ENCODE measurements around the gene NCOA3.

NCOA3 gene

DNA sequence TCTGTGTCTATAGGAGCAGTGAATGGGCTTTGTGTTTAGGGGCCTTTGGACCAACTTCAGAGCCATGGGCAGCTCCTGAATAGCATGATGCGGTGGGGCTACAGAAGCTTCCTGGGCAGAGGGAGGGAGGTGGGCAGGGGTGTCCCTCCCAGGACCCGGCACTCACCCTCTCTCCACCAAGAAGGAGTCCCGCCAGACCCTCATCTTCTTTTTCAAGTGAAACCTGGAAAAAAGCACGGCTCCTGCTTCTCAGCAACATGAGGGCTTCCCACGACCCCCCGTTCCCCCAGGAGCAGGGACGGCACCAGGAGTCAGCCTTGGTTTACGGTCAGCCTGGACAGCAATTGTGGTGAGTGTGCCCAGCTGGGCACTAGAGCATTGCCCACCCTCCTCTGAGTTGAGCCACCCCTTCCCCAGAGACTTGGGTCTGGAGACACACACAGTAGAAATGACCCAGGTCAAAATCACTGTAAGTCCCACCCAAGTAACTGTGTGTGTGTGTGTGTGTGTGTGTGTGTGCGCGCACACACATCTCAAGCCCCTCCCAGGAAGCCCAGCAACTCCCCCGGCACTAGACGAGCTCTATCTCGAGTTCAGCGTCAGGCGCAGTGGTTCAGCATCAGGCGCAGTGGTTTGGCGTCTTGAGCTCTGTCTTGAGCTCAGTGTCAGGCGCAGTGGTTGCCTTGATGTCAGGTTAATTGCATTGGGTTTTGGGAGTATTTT lies 175.4 kb downstream of the NCOA3 start:
- no peak for ATAC-seq
- TF ChIP-seq ESRRG (CRISPR knock-in tag; IDR thresholded peaks at IDR 0.05), result no peak
- TF ChIP-seq, protein P1, sequence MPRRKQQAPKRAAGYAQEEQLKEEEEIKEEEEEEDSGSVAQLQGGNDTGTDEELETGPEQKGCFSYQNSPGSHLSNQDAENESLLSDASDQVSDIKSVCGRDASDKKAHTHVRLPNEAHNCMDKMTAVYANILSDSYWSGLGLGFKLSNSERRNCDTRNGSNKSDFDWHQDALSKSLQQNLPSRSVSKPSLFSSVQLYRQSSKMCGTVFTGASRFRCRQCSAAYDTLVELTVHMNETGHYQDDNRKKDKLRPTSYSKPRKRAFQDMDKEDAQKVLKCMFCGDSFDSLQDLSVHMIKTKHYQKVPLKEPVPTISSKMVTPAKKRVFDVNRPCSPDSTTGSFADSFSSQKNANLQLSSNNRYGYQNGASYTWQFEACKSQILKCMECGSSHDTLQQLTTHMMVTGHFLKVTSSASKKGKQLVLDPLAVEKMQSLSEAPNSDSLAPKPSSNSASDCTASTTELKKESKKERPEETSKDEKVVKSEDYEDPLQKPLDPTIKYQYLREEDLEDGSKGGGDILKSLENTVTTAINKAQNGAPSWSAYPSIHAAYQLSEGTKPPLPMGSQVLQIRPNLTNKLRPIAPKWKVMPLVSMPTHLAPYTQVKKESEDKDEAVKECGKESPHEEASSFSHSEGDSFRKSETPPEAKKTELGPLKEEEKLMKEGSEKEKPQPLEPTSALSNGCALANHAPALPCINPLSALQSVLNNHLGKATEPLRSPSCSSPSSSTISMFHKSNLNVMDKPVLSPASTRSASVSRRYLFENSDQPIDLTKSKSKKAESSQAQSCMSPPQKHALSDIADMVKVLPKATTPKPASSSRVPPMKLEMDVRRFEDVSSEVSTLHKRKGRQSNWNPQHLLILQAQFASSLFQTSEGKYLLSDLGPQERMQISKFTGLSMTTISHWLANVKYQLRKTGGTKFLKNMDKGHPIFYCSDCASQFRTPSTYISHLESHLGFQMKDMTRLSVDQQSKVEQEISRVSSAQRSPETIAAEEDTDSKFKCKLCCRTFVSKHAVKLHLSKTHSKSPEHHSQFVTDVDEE (CRISPR knock-in tag; IDR thresholded peaks at IDR 0.05), result no peak
- TF ChIP-seq, protein P2, sequence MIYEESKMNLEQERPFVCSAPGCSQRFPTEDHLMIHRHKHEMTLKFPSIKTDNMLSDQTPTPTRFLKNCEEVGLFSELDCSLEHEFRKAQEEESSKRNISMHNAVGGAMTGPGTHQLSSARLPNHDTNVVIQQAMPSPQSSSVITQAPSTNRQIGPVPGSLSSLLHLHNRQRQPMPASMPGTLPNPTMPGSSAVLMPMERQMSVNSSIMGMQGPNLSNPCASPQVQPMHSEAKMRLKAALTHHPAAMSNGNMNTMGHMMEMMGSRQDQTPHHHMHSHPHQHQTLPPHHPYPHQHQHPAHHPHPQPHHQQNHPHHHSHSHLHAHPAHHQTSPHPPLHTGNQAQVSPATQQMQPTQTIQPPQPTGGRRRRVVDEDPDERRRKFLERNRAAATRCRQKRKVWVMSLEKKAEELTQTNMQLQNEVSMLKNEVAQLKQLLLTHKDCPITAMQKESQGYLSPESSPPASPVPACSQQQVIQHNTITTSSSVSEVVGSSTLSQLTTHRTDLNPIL (CRISPR knock-in tag; IDR thresholded peaks at IDR 0.05; ENCODE audit: low read depth), result no peak
- no peak for TF ChIP-seq ZC3H10 (CRISPR knock-in tag; IDR thresholded peaks at IDR 0.05)
- TF ChIP-seq, protein P3, sequence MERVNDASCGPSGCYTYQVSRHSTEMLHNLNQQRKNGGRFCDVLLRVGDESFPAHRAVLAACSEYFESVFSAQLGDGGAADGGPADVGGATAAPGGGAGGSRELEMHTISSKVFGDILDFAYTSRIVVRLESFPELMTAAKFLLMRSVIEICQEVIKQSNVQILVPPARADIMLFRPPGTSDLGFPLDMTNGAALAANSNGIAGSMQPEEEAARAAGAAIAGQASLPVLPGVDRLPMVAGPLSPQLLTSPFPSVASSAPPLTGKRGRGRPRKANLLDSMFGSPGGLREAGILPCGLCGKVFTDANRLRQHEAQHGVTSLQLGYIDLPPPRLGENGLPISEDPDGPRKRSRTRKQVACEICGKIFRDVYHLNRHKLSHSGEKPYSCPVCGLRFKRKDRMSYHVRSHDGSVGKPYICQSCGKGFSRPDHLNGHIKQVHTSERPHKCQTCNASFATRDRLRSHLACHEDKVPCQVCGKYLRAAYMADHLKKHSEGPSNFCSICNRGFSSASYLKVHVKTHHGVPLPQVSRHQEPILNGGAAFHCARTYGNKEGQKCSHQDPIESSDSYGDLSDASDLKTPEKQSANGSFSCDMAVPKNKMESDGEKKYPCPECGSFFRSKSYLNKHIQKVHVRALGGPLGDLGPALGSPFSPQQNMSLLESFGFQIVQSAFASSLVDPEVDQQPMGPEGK (CRISPR knock-in tag; IDR thresholded peaks at IDR 0.05; ENCODE audit: borderline replicate concordance), result no peak
- no peak for TF ChIP-seq TOX (CRISPR knock-in tag; IDR thresholded peaks at IDR 0.05; ENCODE audit: borderline replicate concordance)
- TF ChIP-seq, protein P4, sequence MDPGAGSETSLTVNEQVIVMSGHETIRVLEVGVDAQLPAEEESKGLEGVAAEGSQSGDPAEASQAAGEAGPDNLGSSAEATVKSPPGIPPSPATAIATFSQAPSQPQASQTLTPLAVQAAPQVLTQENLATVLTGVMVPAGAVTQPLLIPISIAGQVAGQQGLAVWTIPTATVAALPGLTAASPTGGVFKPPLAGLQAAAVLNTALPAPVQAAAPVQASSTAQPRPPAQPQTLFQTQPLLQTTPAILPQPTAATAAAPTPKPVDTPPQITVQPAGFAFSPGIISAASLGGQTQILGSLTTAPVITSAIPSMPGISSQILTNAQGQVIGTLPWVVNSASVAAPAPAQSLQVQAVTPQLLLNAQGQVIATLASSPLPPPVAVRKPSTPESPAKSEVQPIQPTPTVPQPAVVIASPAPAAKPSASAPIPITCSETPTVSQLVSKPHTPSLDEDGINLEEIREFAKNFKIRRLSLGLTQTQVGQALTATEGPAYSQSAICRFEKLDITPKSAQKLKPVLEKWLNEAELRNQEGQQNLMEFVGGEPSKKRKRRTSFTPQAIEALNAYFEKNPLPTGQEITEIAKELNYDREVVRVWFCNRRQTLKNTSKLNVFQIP (CRISPR knock-in tag; IDR thresholded peaks at IDR 0.05; ENCODE audit: borderline replicate concordance, low read depth), result no peak
- TF ChIP-seq, protein P5, sequence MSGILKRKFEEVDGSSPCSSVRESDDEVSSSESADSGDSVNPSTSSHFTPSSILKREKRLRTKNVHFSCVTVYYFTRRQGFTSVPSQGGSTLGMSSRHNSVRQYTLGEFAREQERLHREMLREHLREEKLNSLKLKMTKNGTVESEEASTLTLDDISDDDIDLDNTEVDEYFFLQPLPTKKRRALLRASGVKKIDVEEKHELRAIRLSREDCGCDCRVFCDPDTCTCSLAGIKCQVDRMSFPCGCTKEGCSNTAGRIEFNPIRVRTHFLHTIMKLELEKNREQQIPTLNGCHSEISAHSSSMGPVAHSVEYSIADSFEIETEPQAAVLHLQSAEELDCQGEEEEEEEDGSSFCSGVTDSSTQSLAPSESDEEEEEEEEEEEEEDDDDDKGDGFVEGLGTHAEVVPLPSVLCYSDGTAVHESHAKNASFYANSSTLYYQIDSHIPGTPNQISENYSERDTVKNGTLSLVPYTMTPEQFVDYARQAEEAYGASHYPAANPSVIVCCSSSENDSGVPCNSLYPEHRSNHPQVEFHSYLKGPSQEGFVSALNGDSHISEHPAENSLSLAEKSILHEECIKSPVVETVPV (CRISPR knock-in tag; IDR thresholded peaks at IDR 0.05), result no peak
- no peak for TF ChIP-seq OSR1 (CRISPR knock-in tag; IDR thresholded peaks at IDR 0.05)
- no peak for TF ChIP-seq ISL1 (CRISPR knock-in tag; IDR thresholded peaks at IDR 0.05)
- no peak for TF ChIP-seq TCF4 (CRISPR knock-in tag; IDR thresholded peaks at IDR 0.05; ENCODE audit: borderline replicate concordance)
- TF ChIP-seq ARNTL (CRISPR knock-in tag; IDR thresholded peaks at IDR 0.05; ENCODE audit: borderline replicate concordance, low read depth), result no peak
- TF ChIP-seq GLIS3 (CRISPR knock-in tag; IDR thresholded peaks at IDR 0.05), result no peak
- no peak for TF ChIP-seq PPARA (CRISPR knock-in tag; IDR thresholded peaks at IDR 0.05; ENCODE audit: borderline replicate concordance)

DNA sequence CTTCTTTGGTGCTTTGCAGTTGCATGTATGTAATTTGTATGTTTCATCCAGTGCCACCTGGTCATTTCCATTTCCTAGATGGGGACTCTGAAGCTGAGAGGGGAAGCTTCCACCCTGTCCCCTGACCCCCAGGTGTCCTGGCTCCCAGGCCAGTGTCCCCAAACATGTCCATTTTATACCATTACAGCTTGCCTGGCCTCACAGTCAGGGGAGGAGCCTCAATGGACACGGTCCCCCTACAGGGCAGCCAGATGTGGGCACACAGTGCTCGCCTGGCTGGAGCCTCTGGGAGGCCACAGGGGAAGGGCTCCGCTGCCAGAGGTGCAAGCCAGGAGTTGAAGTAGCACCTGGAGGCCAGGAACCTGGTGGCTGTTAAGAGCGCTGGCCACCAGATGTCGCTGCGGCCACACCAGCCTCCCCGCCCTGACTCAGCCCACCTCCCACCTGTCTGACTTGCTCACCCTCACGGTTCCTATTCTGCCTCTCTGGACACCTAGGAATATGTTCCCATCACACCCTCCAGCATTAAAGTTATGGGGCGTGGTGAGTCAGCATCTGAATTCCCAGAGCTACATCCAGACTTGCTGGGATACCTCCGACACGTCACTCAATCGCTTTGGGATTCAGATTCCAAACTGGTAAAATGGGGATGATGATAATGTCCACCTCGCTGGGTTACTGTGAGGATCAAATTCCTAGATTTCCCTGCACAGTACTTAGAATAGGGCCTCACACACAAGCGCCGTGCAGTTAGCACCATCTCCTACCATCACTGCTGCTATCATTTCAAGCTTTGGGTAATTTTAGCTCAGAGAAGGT lies 176.2 kb downstream of the NCOA3 start:
- ATAC-seq, result peak; percentile 78
- TF ChIP-seq ZC3H10 (CRISPR knock-in tag; IDR thresholded peaks at IDR 0.05), result no peak
- no peak for TF ChIP-seq ZNF8 (CRISPR knock-in tag; IDR thresholded peaks at IDR 0.05)
- TF ChIP-seq, protein P3 (CRISPR knock-in tag; IDR thresholded peaks at IDR 0.05; ENCODE audit: borderline replicate concordance), result no peak
- TF ChIP-seq SNAI2 (CRISPR knock-in tag; IDR thresholded peaks at IDR 0.05), result no peak
- TF ChIP-seq, protein P5 (CRISPR knock-in tag; IDR thresholded peaks at IDR 0.05), result no peak
- TF ChIP-seq, protein P2 (CRISPR knock-in tag; IDR thresholded peaks at IDR 0.05; ENCODE audit: low read depth), result no peak
- TF ChIP-seq CSDC2 (CRISPR knock-in tag; IDR thresholded peaks at IDR 0.05), result no peak
- TF ChIP-seq PPARA (CRISPR knock-in tag; IDR thresholded peaks at IDR 0.05; ENCODE audit: borderline replicate concordance), result no peak
- no peak for TF ChIP-seq TCF4 (CRISPR knock-in tag; IDR thresholded peaks at IDR 0.05; ENCODE audit: borderline replicate concordance)
- TF ChIP-seq, protein P1 (CRISPR knock-in tag; IDR thresholded peaks at IDR 0.05), result no peak
- TF ChIP-seq ISL1 (CRISPR knock-in tag; IDR thresholded peaks at IDR 0.05), result no peak
- TF ChIP-seq ZNF70 (CRISPR knock-in tag; IDR thresholded peaks at IDR 0.05), result no peak
